Measurements from ENCODE around the gene AGTR1.

DNA sequence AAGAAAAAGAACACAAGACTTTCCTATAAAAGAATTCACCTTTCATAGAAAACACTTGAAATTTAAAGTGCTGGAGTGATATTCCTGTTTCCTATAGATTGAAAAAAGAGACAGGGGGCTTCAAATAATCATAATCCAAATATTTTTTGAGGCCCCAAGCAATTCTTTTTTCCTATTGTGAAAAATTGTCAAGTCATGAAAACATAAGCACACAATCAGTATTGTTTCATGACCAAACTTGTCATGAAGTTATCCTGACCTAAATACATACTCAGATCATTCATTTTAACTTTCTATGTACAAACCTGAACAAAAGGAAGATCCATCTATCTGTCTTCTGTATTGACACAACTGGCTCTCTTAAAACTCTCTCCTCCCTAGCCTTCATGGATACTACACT lies 57.9 kb downstream of the AGTR1 start:
- TF ChIP-seq, protein P1, sequence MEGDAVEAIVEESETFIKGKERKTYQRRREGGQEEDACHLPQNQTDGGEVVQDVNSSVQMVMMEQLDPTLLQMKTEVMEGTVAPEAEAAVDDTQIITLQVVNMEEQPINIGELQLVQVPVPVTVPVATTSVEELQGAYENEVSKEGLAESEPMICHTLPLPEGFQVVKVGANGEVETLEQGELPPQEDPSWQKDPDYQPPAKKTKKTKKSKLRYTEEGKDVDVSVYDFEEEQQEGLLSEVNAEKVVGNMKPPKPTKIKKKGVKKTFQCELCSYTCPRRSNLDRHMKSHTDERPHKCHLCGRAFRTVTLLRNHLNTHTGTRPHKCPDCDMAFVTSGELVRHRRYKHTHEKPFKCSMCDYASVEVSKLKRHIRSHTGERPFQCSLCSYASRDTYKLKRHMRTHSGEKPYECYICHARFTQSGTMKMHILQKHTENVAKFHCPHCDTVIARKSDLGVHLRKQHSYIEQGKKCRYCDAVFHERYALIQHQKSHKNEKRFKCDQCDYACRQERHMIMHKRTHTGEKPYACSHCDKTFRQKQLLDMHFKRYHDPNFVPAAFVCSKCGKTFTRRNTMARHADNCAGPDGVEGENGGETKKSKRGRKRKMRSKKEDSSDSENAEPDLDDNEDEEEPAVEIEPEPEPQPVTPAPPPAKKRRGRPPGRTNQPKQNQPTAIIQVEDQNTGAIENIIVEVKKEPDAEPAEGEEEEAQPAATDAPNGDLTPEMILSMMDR (optimal IDR thresholded peaks at IDR 0.05 in 1 of 3, IDR thresholded peaks at IDR 0.05 in 1 of 3, conservative IDR thresholded peaks at IDR 0.05 in 1 of 3; ENCODE audit: extremely low read depth in 1 of 3, insufficient read depth in 2 of 3, low read length in 3 of 3), result no peak
- TF ChIP-seq EZH2 (IDR thresholded peaks at IDR 0.05; ENCODE audit: low read length), result no peak
